Activated T-helper 9 cell treated with anti-CD3 and anti-CD28 coated beads, Interleukin-2, amount 50 U/mL, for 16 hours (primary cell): ENCODE results near the gene FAM161B.
A peak's percentile ranks its signal among the peaks of the same experiment; 100 is the strongest.
"Not testable (repeated sequence)": the region's sequence is repeated elsewhere in the genome, so short reads cannot be mapped to it uniquely, and the experiment has no call there.

Experiments
- DNase-seq: peaks from one replicate; pipeline ENCODE4 v3.0.0-alpha.2; 2020; ENCODE audit warnings: low read depth

The FAM161B gene

GRCh38 chr14:73944432-73945158 lies 5.3 kb downstream of the FAM161B start:
- DNase-seq, result no peak

- DNase-seq, result no peak
Observed at GRCh38 chr14:73943083-73943482, 6.8 kb downstream of the FAM161B start.

DNA sequence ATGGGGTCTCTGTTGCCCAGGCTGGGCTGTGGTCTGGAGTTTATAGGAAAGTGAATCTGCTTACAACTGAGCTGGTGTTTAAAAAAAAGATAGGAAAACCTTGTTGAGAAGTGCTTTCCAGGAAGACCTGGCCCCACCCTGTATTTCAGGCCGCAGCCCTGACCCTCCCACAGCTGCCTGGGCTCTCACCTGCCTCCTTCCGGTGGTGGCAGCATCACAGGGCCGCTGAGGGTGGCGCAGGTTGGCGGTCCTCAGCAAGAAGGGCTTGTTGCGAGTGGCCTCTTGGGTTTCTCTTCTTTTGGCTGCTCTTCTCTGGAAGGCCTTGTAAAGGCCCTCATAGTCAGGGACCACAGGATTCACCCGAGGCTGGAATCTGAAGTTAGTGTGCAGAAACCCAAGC lies 7.7 kb downstream of the FAM161B start:
- no peak for DNase-seq

DNA sequence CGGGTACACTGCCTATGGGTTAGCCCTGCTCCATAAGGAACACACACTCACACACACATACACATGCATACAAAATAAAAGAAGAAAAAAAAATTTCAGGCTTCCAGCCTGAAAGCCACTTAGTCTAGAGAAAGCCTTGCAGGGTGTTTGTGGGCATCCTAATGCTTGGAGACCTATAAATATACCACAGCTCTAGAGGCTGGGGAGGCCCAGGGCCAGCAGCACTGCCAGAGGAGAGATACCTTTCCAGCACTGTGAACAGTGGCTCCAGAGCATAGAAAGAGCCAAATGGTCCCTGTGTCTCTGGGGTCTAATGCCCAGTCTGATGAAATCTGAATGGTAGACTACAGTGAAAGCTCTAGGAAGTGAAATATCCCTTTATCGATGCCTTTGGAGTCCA lies 12.9 kb downstream of the FAM161B start:
- no peak for DNase-seq

- no peak for DNase-seq
Observed at GRCh38 chr14:73936548-73936947, 13.3 kb downstream of the FAM161B start.

DNA sequence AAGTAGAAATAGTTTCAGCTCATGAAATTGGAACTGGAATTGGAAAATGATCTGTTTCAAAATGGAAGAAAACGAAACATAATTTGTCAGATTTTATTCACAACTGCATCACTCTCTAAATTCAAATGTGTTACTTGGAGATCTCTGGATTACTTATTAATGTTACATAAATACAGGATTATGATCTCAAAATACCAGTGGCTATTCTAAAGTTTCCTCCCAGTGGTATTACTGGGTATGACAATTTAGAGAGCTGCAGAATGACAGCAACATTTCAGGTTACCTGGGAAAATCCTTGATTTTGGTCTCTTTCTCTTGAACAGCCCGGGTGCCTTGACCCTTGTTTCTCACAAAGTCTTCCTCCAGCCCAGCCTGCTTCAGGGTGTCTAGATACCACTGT lies 14.2 kb downstream of the FAM161B start:
- DNase-seq, result no peak

GRCh38 chr14:73924337-73924736 lies 25.6 kb downstream of the FAM161B start:
- DNase-seq, result no peak

DNA sequence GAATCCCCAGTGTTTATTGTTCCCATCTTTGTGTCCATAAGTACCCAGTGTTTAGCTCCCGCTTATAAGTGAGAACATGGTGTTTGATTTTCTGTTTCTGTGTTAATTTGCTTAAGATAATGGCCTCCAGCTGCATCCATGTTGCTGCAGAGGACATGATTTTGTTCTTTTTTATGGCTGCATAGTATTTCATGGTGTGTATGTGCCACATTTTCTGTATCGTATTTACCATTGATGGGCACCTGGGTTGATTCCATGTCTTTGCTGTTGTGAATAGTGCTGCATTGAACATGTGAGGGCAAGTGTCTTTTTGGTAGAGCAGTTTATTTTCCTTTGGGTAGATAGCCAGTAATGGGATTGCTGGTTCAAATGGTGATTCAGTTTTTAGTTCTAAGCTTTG lies 30.4 kb downstream of the FAM161B start:
- DNase-seq, result not testable (repeated sequence)

DNA sequence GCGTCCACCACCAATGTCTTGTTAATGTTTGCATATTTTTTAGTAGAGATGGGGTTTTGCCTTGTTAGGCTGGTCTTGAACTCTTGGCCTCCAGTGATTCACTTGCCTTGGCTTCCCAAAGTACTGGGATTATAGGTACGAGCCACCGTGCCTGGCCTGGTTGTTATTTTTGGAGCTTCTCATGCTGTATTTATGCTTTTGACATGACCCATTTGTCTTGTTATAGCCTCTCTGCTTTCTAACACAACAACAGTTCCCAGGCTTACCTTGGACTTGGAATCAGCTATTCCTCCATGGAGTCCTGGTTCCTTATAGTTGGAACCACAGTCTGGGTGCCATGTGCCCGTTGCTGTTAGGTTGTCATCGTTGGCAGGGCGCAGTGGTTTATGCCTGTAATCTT lies 33.6 kb downstream of the FAM161B start:
- DNase-seq, result no peak

DNA sequence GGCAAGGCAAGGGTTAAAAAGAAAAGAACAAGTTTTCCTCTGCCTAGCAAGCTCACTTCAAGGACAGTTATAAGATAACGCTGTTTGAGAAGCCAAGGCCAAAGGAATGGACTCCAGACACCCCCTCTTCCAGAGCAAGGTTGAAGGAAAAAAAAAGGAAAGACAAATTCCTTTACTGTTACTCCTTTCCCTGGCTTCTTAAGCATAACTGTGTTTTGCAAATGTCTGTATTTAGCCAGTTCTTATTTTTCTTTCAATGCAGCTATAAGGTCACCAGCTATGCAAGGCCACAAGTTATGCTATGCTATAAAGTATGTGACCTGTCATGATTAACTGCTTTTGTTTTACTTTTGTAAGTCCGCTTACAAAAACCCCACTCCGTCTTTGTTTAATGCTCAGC lies 36.6 kb downstream of the FAM161B start:
- no peak for DNase-seq

GRCh38 chr14:73909681-73910080 lies 40.2 kb downstream of the FAM161B start:
- DNase-seq, result no peak

GRCh38 chr14:73903028-73903427 lies 46.9 kb downstream of the FAM161B start:
- no peak for DNase-seq

- DNase-seq, result no peak
Observed at GRCh38 chr14:73896521-73896920, 53.4 kb downstream of the FAM161B start.

DNA sequence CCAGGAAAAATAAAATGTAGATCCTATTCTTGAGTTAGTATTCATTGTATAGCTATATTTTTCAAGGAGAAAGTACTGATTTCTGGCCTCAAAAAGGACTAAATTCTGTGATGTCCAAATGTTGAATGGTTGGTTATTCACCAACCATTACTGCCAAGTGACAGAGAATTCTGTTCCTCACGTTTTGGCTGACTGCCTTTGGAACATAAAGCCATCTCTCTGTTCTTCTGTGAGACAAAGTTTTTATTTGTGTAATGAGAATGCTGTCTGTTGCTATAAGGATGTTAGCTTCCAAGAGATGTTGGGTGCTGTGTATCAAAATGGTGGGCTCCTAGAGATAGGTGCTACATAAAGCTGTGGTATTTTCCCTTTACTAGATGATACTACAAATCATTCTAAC lies 54.0 kb downstream of the FAM161B start:
- DNase-seq, result no peak

- DNase-seq, result not testable (repeated sequence)
Observed at GRCh38 chr14:73894180-73894687, 55.7 kb downstream of the FAM161B start.

DNA sequence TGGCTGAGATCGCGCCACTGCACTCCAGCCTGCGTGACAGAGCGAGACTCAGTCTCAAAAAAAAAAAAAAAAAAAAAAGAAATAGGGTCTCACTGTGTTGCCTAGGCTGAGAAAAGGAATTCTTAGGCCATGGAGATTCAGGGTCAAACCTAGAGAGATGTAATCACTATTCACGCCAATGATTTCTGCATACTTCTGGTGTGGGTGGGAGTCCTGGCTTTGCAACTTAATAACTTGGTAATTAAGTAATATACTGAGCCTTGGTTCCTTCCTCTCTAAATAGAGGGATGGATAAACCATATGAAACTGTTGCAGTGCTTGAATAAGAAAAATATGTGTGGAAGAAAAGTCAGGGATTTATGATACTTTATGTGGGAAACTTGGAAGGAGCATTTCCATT lies 60.5 kb downstream of the FAM161B start:
- no peak for DNase-seq

GRCh38 chr14:73888971-73889370 lies 60.9 kb downstream of the FAM161B start:
- DNase-seq, result no peak

DNA sequence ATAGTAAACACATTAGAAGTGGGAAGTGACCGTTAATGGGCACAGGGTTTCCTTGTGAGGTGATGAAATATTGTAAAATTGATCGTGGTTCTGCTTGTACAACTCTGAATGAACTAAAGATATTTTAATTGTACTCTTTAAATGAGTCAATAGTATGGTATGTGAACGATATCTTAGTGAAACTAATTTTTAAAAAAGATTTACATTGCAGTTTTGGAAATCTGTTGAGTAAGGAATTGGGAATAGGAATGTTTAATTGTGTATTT lies 61.5 kb downstream of the FAM161B start:
- no peak for DNase-seq

DNA sequence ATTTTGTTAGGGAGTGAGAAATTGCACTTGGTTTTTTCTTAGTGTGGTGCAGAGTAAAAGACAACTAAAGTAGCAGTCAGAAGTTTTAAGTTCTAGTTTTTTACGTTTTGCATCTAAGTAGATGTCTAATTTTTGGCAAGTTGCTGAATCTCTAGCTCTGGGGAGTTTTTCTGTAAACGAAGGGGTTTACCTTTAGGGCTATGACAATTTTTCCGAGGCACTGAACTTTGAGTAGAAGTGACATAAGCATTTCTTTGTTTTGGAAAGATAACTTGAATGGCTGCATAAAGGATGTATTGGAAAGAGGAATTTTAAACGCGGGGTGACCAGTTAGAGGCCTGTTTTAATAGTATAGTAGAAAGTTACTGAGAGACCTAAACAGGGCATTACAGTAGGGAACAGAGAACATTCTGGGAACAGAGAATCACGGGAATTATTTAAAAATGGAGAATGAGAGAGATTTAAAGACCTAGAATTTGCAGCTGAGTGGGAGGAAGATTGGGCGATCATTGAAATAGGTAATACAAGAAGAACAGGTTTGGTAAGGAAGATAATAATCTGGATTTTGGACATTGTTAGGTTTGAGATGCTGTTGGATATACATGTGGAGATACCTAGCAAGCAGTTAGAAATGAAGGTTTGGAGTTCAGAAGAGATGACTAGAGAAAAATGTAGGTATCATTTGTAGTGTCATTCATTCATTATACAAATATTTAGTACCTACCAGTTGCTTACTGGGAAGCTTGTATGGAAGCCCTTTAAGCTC lies 62.0 kb downstream of the FAM161B start:
- DNase-seq, result no peak

- DNase-seq, result no peak
Observed at GRCh38 chr14:73887318-73887616, 62.6 kb downstream of the FAM161B start.

- DNase-seq, result peak; percentile 89
Observed at GRCh38 chr14:73886449-73887317, 63.2 kb downstream of the FAM161B start, which contains the start of gene ZNF410. Gene ZNF410, plus strand, starts transcription at chr14:73886859. Its CDS starts 5,317 bp downstream, at chr14:73892176.

DNA sequence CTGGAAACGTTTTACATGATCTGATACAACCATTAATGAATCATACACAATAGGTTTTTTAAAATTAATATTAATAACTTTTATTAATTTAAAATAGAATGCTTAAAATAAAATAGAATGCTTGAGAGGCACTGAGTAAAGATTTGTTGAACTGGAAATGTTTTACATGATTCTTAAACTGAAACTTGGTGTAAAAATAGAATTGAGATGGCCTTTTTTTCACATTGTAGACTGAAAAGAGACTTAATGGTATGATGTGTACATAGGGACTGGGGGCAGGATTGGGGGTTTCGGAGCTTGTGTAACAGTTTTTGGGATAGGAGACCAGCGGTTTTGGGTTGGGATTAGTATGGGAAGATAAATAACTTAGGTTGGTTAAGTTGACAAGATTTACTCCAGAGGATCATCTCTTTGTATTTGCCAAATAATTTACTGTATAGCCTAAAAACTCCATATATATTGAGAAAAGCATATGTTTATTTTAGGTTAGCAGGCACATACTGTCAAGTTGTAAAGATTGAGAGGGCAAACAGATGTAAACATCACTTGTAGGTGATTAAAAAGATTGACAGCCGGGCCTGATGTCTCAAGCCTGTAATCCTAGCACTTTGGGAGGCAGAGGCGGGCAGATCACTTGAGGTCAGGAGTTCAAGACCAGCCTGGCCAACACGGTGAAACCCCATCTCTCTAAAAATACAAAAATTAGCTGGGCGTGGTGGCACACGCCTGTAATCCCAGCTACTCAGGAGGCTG lies 65.3 kb downstream of the FAM161B start:
- no peak for DNase-seq
